GM18526 (cell line): ENCODE results near the gene DFFB.

Experiments used
- POLR2A ChIP-seq: IDR thresholded peaks from 3 replicates; pipeline ENCODE4 v1.6.1; 2011; ENCODE audit not compliant: insufficient read length; ENCODE audit errors: extremely low read depth

DFFB gene

DNA sequence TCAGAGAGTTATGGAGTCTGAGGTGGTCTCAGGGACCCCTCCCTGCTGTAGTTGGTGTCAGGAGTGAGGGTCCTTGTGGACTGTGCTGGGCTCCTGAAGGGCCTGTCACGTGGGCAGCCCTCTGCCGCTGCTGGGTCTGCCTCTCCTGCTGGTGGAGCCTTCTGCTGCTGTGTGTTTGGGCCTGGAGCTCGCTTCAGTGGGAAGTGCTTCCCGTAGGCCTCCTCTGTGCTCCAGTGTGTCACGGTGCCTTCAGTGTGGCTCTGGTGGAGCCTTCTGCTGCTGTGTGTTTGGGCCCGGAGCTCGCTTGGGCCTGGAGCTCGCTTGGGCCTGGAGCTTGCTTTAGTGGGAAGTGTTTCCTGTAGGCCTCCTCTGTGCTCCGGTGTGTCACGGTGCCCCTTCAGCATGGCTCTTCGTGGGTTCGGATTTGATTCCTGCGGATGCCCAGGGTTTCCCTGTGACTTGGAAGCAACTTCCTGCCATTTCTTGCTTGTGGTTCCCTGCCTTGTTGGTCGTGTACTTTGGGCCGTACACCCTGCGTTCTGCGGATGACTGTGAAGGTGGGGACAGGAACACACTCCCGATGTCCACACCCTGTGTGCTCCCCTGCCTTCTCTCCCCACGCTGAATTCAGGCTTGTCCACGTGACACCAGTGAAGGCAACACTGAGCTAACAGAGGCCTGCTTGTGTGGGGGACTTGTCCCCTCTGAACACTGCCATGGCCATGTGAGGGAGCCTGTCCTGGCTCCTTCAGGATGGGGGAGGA, 23.3 kb downstream of the DFFB start:
- TF ChIP-seq POLR2A = no peak

DNA sequence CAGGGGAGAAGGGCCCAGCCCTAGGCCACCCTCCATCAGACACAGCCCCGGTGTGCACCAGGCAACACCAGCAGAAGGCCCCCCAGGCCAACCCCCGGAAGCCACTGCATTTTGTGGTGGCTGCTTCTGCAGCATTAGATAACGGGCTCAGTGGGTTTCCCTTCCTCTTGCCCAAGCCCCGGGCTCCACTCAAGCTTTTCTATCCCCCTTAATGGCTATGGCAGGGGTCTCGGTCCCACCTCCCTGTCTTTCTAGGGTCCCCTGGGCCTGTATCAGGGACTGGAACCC, 23.9 kb downstream of the DFFB start:
- TF ChIP-seq POLR2A = no peak

DNA sequence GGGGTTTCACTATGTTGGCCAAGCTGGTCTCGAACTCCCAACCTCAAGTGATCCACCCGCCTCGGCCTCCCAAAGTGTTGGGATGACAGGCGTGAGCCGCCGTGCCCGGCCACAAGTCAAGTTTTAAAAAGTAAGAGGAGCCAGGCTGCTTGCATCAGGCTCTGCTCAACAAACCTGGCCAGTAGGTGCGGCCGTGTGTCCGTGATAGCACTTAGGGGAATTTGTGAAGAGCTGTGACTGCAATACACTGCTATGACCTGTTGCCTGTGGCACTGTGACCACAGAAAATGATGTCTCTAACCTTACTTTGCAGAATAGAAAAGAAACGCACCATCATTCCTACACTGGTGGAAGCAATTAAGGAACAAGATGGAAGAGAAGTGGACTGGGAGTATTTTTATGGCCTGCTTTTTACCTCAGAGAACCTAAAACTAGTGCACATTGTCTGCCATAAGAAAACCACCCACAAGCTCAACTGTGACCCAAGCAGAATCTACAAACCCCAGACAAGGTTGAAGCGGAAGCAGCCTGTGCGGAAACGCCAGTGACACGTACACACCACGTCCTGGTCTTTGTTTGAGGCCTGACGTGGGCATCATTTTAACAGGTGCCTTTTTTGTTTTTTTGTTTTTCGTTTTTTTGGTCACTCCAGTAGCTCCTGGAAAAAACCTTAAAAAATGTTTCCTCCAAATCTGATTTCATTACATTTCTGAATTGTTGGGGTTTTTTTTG, 26.1 kb downstream of the DFFB start:
- TF ChIP-seq POLR2A = no peak

DNA sequence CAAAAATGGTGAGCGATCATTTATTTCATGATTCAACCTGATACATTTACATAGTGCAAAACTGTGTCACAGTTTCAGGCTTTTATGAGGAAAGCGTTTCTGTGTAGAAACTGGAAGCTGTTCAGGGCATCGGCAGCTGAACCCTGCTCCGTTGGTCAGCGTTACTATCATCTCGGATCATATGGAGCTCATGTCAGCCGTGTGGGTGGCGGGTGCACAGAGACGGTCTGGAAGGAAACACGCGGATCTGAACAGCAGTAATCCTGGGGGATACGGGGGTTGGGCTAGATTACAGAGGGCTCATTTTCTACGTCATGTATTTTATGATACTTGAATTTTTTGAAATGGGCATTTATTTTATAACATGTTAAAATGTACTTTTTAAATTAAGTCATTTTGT, 27.7 kb downstream of the DFFB start:
- TF ChIP-seq POLR2A = no peak

DNA sequence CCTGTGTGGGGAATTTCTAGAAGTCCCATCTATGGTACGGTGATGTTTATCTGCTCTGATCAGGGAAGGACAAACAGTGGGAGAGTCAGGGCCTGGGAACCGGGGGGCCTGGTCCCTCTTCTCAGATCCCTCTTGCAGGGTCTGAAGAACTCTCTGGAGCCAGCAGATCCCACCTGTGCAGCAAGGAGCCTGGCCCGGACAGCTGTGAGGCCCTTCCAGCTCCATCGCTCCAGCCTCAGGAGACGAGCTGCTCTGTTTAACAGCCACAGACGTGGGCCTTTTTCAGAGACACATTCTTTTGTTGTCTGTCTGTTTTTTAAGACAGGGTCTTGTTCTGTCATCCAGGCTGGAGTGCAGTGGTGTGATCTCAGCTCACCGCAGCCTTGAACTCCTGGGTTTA, 28.3 kb downstream of the DFFB start:
- TF ChIP-seq POLR2A = no peak

DNA sequence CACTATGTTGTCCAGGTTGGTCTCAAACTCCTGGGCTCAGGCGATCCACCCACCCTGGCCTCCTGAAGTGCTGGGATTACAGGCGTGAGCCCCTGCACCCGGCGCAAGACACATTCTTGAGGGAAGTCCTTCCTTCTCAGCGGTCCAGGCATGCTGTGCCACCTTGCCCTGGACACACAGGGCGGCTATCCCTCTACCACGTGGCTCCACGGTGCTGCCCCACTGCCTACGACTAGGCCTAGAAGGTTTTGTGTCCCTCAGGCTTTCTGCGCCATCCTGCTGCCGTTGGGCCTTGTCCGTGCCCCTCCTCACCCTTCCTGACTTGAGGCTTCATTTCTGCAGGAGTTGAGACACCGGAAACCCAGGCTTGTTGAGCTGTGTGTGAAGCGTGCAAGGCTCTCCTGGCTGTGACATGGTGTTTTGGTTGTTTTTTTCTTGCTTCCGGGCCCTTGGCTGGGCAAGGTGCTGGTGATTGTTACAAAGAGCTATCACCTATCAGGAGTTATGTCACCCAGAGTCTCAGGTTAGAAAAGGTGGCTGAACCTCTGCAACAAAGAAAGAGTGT, 28.9 kb downstream of the DFFB start:
- TF ChIP-seq POLR2A = no peak

DNA sequence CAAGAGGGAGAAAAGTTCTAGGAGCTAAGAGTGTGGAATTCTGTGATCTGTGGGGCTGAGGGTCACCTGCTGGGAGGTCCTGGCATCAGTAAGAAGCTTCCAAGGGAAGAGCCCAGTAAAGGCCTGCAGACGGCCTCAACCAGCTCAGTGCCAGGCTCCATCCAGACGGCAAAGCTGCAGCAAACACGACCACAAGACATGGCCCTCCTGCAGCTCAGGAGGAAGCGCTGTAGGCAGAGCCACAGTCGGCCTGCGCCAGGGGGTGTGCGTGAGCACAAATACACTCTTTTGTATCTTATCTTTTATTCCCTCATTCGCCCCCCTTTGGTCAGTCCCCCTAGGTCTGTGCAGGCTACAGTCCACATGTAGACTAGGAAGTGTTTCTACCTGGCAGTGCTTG, 29.4 kb downstream of the DFFB start:
- TF ChIP-seq POLR2A = no peak

DNA sequence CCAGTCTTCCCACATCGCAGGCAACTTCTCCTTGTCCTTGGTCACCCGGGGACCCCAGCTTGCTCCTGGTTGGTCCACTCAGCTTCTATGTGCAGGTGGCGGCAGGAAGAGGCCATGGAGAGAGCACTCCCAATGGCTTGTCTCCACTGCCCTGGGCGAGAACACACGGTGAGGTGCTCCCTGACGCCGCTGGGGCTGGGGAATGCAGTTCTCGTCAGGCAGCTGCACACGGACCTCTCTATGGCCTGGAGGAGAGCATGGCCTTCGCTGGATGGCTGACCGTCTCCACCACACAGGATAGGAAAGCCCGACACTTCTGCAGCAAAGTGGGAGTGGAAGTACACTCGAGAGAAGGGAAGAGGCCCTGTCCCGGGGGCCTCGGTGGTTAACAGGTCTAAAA, 31.0 kb downstream of the DFFB start:
- no peak for TF ChIP-seq POLR2A

DNA sequence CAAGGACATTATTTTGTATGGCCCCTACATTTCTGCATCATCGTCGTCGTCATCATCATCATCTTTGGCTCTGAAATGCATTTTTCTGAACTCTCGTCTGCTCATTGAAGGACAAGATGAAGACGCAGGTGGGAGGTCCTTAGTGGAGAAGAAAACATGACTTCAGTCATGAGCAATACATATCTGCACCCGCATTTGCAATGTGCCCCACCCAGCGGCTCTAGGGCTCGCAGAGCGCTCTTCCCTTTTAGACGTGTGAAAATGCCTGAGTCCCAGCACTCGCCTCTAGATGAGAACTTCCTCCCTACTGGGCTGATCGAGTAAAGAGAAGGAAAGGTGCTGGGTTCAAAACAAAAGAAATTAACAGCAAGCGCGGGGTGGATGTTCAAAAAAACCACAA, 32.7 kb downstream of the DFFB start:
- no peak for TF ChIP-seq POLR2A

DNA sequence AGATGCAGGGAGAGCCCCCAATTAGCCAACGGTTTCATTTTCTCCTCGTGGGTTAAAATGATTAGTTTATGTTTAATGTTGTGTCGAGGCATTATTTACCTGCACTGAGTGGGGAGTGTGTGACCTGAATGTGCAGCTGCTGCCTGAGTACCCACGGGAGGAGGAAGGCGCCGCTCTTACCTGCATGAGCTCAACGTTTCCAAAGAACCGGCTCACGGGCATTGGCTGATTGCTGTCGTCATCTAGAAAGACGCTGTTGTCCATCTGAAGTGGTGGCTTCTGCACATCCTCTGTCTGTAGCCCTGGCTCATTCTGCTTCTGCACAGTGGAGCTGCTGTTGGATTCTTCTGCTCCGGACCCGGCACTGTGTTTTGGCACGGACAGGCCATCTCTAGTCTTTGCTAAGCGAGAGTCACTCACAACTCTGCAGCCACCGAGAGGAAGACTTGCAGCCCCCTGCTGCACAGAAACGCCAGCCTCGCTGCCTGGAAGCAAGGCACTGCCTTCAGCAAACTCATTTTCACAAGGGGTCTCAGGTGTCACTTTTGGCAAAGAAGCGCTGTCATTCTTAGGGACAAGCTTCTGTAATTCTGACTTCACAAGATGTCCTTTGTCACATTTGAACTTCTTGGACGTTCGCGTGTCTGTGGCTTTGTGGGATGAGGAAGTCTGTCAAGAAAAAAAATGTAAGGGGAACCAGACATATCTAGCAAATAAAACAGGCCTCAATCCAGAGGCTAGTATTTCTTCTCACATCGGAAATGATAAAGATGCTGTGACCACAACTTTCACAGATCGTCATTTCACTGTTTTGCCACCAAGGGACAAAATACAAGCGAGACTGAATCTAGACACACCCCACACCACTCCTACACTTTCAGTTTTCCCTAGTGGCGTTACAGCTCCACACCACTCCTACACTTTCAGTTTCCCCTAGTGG, 33.4 kb downstream of the DFFB start:
- TF ChIP-seq POLR2A = no peak

DNA sequence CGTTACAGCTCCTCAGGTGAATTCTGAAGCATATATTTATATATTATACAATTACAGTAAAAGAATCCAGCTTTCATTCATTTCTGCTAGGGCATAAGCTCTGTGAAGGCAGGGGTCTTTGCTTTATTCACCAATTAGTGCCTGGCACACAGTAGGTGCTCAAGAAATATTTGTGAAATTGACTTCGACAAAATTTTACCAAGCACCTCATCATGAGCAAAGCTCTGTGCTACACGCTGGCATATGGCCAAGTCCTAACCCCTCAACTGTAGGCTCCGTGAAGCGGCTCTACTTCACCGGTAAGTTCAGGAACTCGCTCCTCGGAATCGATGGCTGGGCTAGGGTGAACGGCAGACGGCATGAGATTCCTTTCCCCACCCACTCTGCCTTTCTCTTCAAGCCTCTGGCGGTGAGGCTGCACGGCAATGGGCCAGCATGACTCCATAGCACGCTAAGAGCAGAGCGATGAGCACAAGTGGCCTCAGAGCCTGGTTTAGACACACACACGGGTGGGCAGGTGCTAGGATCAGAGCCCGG, 34.1 kb downstream of the DFFB start:
- TF ChIP-seq POLR2A = no peak

DNA sequence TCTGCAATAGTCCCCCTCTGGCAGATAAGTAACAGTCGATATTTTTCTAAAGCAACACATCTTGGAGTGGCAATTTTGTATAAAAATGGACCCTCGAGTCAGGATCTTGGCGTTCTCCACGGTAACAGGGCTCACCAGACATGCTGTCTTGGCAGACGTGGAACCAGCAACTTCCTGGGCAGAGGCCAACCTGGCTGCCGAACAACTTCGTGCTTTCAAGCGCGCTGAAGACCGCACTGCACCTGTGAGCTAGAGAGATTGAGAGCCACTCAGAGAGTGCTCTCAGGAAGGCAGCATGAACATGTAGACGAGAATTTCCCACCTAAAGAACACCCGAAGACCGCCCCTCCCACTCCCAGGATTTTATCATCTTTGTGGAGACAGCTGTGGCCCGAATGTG, 35.5 kb downstream of the DFFB start:
- no peak for TF ChIP-seq POLR2A

DNA sequence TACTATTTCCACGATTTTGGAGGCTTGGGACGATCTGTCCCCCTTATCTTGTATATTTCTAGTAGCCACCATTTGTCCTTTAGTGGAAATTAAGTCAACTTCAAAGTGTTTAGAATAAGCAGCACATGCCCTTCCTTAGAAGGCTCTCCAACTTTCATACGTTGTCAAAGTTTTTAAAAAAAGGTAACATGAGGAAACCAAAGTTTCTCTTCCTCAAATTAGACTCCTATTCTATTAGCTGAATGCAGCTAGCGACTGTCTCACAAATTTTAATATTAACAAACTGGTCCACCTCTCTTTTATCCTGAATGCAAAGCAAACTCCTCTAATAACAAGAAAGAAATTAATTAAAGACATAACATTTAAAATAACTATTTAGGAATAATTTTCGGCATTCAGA, 35.9 kb downstream of the DFFB start:
- no peak for TF ChIP-seq POLR2A

DNA sequence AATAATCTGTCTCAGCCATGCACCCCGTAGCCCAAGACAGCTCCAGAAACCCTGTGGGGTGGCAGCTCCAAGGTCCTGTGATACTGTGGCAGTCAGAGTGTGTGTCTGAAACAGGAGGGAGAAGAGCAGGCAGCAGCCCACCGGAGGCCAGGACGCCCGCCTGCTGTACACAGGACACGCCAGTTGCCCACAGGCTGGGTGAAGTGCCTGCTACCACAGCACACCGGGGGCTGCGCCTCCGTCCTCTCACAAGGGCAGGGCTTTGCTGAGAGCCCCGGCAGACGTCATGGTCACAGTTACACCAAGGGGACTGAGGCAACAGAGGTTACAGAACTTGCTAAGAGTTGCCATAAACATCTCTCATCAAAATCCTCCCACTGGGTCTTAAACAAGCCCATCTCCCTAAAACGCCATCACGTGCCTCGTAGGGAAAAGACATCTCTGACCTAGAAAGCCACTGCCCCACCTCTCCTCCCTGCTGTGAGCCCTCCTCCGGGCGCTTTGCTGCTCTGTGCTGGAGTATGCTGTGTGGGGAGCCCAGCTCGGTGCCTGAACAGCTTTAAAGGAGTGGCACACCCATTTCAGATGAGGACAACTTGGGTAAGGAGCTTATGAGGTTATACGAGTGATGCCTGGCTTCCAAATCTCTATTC, 37.5 kb downstream of the DFFB start:
- TF ChIP-seq POLR2A = no peak
